ENCODE results near the gene IFITM1. TPM values are rescaled to one million over a fixed set of nuclear protein-coding genes. Genes with fewer than 3 reads are reported as not detected.
"Not testable (repeated sequence)": the region's sequence is repeated elsewhere in the genome, so short reads cannot be mapped to it uniquely, and the experiment has no call there.

IFITM1 gene
- polyA plus RNA-seq, 1 donor (not counting 4 experiments of a cell fraction or from before 2014, with no cell fraction given), result 333 TPM

DNA sequence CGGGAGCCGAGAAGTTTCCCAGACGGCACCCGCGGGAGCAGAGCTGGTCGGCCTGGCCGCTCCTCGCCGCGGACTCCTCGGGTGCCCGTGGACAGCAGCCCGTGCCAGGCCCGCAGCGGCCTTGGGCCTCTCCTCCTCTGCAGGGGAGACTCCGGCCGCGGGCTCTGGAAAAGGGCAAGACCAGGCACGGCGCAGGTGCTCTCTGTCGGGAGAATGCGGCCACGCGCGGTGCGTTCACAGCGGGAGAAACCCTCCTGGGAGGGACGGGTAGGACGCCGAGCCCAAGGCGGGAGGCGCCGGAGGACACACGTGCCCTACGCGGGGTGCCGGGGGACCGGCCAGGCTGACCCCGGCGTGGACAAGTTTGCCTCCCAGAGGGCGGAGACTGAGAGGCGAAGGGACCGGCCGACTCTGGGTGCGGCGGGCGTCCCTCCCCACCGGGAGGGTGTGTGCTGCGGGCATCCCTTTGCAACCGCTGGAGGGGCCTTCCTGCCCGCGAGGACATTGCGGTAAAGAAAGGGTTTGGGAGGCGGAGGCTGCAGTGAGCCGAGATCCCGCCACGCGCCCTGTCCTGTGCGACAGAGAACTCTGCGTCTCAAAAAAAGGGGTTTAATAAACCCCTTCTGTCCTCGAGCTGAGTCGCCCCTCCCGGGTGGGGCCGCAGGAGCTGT, 2.3 kb downstream of the IFITM1 start:
- Histone ChIP-seq H3K27me3 (ENCODE audit: control insufficient read depth, extremely low read depth, insufficient read depth, low read length) (peaks cover 30% of the 10 kb centered on the region), H3K4me1 (ENCODE audit: control insufficient read depth, extremely low read depth, insufficient read depth, low read length) (peaks cover 37% of the 10 kb centered on the region), H2AFZ (ENCODE audit: control insufficient read depth, low read length) (no peak overlapping the region), H4K20me1 (ENCODE audit: control insufficient read depth, extremely low read depth, insufficient read depth, low read length) (no peaks in the 10 kb centered on the region), H3K36me3 (ENCODE audit: control insufficient read depth in 2 of 2, extremely low read depth in 1 of 2, insufficient read depth in 2 of 2, low read length in 2 of 2) (peaks cover 0 to 5% of the 10 kb centered on the region in 2 experiments), H3K4me2 (ENCODE audit: control insufficient read depth, extremely low read depth, insufficient read depth, low read depth, low read length) (peak overlapping the region; percentile 85), H3K27ac (ENCODE audit: control insufficient read depth, insufficient read depth, low read length) (no peak overlapping the region), H3K9me1 (ENCODE audit: control insufficient read depth, extremely low read depth, insufficient read depth, low read length) (no peaks in the 10 kb centered on the region), H3K9ac (ENCODE audit: control insufficient read depth, extremely low read depth, insufficient read depth, low read length) (peak overlapping the region; percentile 56), H3K79me2 (ENCODE audit: control insufficient read depth, insufficient read depth, low read length) (peaks cover 27% of the 10 kb centered on the region), H3K4me3 (ENCODE audit: control insufficient read depth in 2 of 3, extremely low read depth in 1 of 3, insufficient read depth in 2 of 3, low read depth in 1 of 3, low read length in 3 of 3) (peak overlapping the region; percentile 45 to 66 (median 50)), H3K9me3 (ENCODE audit: control insufficient read depth, low read depth, low read length) (no peaks in the 10 kb centered on the region)
- DNase-seq (ENCODE audit: low read depth, low spot score), result no peak
- no peak for TF ChIP-seq EZH2 (IDR thresholded peaks at IDR 0.05; ENCODE audit: low read length)
- TF ChIP-seq, protein P1, sequence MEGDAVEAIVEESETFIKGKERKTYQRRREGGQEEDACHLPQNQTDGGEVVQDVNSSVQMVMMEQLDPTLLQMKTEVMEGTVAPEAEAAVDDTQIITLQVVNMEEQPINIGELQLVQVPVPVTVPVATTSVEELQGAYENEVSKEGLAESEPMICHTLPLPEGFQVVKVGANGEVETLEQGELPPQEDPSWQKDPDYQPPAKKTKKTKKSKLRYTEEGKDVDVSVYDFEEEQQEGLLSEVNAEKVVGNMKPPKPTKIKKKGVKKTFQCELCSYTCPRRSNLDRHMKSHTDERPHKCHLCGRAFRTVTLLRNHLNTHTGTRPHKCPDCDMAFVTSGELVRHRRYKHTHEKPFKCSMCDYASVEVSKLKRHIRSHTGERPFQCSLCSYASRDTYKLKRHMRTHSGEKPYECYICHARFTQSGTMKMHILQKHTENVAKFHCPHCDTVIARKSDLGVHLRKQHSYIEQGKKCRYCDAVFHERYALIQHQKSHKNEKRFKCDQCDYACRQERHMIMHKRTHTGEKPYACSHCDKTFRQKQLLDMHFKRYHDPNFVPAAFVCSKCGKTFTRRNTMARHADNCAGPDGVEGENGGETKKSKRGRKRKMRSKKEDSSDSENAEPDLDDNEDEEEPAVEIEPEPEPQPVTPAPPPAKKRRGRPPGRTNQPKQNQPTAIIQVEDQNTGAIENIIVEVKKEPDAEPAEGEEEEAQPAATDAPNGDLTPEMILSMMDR (optimal IDR thresholded peaks at IDR 0.05 in 1 of 3, IDR thresholded peaks at IDR 0.05 in 1 of 3, conservative IDR thresholded peaks at IDR 0.05 in 1 of 3; ENCODE audit: extremely low read depth in 1 of 3, insufficient read depth in 2 of 3, low read length in 3 of 3), result no peak
- dilution Hi-C loops (cut with MboI; ENCODE audit: extremely low pct_ligation_motif_present, low sequenced_read_pairs), result no loop called here
- FAIRE-seq, result no peak

DNA sequence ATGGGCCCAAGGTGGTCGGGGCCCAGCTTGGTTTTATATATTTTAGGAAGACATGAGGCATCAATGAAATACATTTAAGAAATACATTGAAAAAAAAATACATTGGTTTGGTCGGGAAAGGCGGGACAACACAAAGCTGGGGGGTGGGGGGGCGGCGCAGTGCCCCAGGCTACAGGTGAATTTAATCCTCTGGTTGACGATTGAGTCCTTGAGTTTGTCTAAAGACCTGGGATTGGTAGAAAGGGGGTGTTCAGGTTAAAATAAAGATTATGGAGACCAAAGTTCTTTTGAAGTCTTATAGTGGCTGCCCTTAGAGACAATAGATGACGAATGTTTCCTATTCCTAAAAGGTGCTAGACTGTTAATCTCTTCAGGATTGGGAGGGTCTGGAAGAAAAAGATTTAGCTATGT, 3.1 kb downstream of the IFITM1 start:
- Histone ChIP-seq H2AFZ (ENCODE audit: control insufficient read depth, low read length) (no peak overlapping the region), H3K9ac (ENCODE audit: control insufficient read depth, extremely low read depth, insufficient read depth, low read length) (no peak overlapping the region), H3K27ac (ENCODE audit: control insufficient read depth, insufficient read depth, low read length) (no peak overlapping the region), H3K9me1 (ENCODE audit: control insufficient read depth, extremely low read depth, insufficient read depth, low read length) (no peaks in the 10 kb centered on the region), H3K79me2 (ENCODE audit: control insufficient read depth, insufficient read depth, low read length) (peaks cover 27% of the 10 kb centered on the region), H3K4me2 (ENCODE audit: control insufficient read depth, extremely low read depth, insufficient read depth, low read depth, low read length) (peak overlapping the region; percentile 85), H3K4me1 (ENCODE audit: control insufficient read depth, extremely low read depth, insufficient read depth, low read length) (peaks cover 35% of the 10 kb centered on the region), H4K20me1 (ENCODE audit: control insufficient read depth, extremely low read depth, insufficient read depth, low read length) (no peaks in the 10 kb centered on the region), H3K27me3 (ENCODE audit: control insufficient read depth, extremely low read depth, insufficient read depth, low read length) (peaks cover 30% of the 10 kb centered on the region), H3K4me3 (ENCODE audit: control insufficient read depth in 2 of 3, extremely low read depth in 1 of 3, insufficient read depth in 2 of 3, low read depth in 1 of 3, low read length in 3 of 3) (peak overlapping the region in 2 of 3 experiments; percentile 45 to 66), H3K36me3 (ENCODE audit: control insufficient read depth in 2 of 2, extremely low read depth in 1 of 2, insufficient read depth in 2 of 2, low read length in 2 of 2) (peaks cover 0 to 5% of the 10 kb centered on the region in 2 experiments), H3K9me3 (ENCODE audit: control insufficient read depth, low read depth, low read length) (no peaks in the 10 kb centered on the region)
- TF ChIP-seq EZH2 (IDR thresholded peaks at IDR 0.05; ENCODE audit: low read length), result no peak
- TF ChIP-seq, protein P1 (optimal IDR thresholded peaks at IDR 0.05 in 1 of 3, IDR thresholded peaks at IDR 0.05 in 1 of 3, conservative IDR thresholded peaks at IDR 0.05 in 1 of 3; ENCODE audit: extremely low read depth in 1 of 3, insufficient read depth in 2 of 3, low read length in 3 of 3), result no peak
- FAIRE-seq, result no peak
- no peak for DNase-seq (ENCODE audit: low read depth, low spot score)
- dilution Hi-C loops (cut with MboI; ENCODE audit: extremely low pct_ligation_motif_present, low sequenced_read_pairs), result no loop called here

DNA sequence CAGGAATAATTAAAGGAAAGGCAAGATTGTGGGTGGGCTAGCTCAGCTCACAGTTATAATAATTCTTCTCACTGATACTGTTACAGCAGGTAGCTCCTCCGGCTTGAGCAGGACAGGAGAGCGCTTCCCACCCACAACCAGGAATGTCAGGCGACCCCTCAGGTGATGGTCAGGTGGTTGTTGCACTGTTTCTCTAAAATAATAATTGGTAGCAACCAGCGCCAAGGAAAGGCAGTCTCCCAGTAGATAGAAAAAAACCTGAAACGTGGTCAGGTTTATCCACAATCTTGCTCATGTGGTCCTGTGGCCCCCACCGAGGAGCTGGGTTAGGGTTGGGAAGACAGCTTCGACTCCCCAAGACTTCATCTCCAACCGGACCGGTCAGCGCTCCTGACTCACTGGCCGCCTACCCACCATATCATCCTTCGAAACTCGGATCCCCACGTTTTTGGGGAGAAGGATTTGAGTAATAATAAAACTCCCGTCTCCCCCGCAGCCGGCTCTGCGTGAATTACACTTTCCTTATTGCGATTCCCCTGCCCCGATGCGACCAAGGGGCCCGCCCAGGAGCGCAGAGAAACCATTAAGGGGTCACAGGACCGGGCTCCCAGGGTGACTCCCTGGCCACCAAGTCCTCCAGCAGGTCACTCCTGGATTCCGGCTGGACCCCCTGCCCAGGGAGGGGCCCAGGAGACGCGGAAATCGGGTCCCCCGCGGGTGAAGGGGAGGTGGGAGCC, 4.0 kb downstream of the IFITM1 start:
- not testable (repeated sequence) for H3K27ac ChIP-seq (ENCODE audit: control insufficient read depth, insufficient read depth, low read length); H3K9ac ChIP-seq (ENCODE audit: control insufficient read depth, extremely low read depth, insufficient read depth, low read length)
- peak; percentile 63 for FAIRE-seq

More for the DNA sequence above, 4.0 kb downstream of the IFITM1 start:
- H3K36me3 ChIP-seq (ENCODE audit: control insufficient read depth in 2 of 2, extremely low read depth in 1 of 2, insufficient read depth in 2 of 2, low read length in 2 of 2); H3K9me1 ChIP-seq (ENCODE audit: control insufficient read depth, extremely low read depth, insufficient read depth, low read length); H4K20me1 ChIP-seq (ENCODE audit: control insufficient read depth, extremely low read depth, insufficient read depth, low read length); H3K4me3 ChIP-seq (ENCODE audit: control insufficient read depth in 2 of 3, extremely low read depth in 1 of 3, insufficient read depth in 2 of 3, low read depth in 1 of 3, low read length in 3 of 3); H2AFZ ChIP-seq (ENCODE audit: control insufficient read depth, low read length); DNase-seq (ENCODE audit: low read depth, low spot score); H3K4me2 ChIP-seq (ENCODE audit: control insufficient read depth, extremely low read depth, insufficient read depth, low read depth, low read length); H3K9me3 ChIP-seq (ENCODE audit: control insufficient read depth, low read depth, low read length); dilution Hi-C loops (cut with MboI; ENCODE audit: extremely low pct_ligation_motif_present, low sequenced_read_pairs): not testable (repeated sequence)
- peaks cover 27% of the 10 kb centered on the region for H3K79me2 ChIP-seq (ENCODE audit: control insufficient read depth, insufficient read depth, low read length)
- H3K4me1 ChIP-seq (ENCODE audit: control insufficient read depth, extremely low read depth, insufficient read depth, low read length), result peaks cover 32% of the 10 kb centered on the region
- H3K27me3 ChIP-seq (ENCODE audit: control insufficient read depth, extremely low read depth, insufficient read depth, low read length), result peaks cover 30% of the 10 kb centered on the region

Data from keratinocyte (primary cell).